LNCAP (cell line): ENCODE measurements around the gene UBE2QL1.
A peak's percentile ranks its signal among the peaks of the same experiment; 100 is the strongest.

Experiments used
- TF ChIP-seq, protein P1 (sequence below): fragments of 450-650 bp; IDR thresholded peaks from 2 replicates; pipeline ENCODE4 v1.5.1; 2017; ENCODE audit warnings: mild to moderate bottlenecking

UBE2QL1 gene

DNA sequence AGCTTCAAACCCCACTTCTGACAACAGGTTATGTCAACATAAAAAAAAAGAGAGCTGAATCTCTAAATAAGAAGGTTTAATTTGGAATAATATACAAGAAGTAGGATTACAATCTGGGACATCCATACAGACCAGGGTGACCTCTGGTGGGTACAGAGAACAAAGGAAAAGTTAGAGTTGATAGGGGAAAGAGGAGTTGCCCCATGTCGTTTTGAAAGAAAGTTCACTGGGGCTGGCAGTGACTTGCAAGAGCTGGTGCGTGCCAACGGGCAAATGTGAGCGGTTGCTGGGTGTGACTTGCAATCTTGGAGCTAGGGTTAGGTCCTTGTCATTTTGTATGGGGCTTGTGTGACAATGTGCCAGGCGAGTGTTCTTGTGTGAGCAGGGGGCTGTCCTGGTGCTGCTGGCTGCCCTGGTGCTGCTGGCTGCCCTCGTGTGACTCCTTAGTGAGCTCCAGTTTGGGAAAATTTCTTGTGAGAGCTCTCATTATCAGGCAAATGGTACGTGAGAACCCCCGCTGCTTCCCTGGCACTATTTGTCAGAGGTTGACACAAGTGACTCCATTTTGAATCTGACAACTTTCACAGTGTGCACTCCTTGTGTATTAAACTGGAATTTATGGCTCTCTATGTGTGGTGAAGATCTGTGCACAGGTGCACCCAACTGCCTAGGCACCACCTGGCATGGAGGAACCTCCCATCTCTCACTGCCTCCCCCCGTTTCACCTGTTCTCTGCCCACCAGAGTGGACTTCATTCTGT, 69.8 kb downstream of the UBE2QL1 start:
- TF ChIP-seq, protein P1, sequence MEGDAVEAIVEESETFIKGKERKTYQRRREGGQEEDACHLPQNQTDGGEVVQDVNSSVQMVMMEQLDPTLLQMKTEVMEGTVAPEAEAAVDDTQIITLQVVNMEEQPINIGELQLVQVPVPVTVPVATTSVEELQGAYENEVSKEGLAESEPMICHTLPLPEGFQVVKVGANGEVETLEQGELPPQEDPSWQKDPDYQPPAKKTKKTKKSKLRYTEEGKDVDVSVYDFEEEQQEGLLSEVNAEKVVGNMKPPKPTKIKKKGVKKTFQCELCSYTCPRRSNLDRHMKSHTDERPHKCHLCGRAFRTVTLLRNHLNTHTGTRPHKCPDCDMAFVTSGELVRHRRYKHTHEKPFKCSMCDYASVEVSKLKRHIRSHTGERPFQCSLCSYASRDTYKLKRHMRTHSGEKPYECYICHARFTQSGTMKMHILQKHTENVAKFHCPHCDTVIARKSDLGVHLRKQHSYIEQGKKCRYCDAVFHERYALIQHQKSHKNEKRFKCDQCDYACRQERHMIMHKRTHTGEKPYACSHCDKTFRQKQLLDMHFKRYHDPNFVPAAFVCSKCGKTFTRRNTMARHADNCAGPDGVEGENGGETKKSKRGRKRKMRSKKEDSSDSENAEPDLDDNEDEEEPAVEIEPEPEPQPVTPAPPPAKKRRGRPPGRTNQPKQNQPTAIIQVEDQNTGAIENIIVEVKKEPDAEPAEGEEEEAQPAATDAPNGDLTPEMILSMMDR = no peak

DNA sequence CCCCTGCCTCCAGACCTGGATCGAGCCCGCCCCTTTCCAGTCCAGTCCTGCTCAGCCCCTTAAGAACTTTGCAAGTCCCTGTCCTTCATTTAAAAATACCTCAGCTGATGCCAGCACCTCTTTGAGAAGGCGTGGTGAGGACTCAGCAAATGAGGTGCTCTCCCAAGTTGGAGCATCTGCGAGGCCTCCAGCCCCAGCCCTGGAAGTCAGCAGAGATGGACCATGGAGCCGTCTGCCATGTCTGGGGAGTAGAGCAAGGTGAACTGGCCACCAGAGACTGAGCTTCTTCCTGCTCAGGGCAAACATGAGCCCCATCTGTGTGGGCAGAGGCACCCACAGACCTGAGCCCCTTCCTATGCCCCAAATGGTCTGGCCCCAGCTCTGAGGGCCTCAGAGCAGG, 71.5 kb downstream of the UBE2QL1 start:
- TF ChIP-seq, protein P1 = no peak

- TF ChIP-seq, protein P1 = no peak
These were observed 73.7 kb downstream of the UBE2QL1 start for GRCh38 chr5:6522331-6522730.

DNA sequence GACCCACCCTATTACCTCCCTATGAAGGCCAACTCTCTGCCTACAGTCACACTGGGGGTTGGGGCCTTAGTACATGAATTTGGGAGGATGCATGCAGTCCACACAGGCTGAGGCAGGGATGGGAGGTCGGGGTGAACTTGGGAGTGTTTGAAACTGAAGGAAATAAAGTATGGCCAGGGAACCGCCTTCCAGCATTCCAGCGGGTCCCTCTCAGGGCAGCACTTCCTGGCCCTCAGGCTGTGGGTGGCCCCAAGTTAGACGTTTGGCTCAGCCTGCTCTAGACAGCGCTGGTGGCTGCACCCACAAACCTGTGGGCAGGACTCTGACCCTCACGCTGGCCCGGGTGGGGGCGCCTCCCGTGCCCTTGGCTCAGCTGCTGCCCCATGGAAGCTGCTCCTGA, 74.3 kb downstream of the UBE2QL1 start:
- TF ChIP-seq, protein P1 = no peak

DNA sequence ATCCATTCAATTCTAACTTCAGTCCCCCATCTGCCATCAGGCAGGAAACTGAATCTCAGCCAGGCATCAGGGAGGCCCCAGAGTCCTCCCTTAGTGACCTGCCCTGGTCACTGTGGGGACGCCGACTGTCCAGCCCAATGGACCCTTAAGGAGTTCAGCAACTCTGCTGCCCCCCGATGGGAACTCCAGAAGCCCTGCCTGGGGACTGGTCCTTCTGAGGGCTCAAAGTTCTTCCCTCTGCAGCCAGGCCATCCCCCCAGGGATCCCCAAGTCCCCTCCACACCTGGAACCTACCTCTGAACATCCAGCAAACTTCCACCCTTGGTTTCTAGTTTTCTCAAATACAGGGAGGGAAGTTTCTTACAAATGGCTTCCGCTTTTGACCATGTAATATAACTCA, 76.8 kb downstream of the UBE2QL1 start:
- TF ChIP-seq, protein P1 = no peak

DNA sequence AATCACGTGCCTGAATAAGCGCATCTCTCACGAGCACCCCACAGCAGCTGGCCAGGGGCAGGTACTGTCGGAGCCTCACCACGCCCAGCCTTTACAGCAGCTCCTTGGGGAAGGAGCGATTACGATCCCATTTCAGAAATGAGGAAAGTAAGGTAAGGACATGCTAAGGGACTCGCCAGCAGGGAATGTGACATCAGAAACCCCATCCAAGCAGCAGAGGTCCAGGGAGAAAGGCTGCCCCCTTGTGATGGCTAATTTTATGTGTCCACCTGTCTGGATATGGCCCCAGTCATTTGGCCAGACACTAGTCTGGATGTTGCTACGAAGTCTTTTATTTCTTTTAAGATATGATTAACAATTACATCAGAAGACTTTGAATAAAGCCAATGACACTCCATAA, 77.3 kb downstream of the UBE2QL1 start:
- TF ChIP-seq, protein P1 = peak; percentile 65

- TF ChIP-seq, protein P1 = no peak
These were observed 79.2 kb downstream of the UBE2QL1 start for GRCh38 chr5:6527749-6528455.
